Esophagus muscularis mucosa (tissue), 4 donors: Measurements from ENCODE around the gene TBP. TPM values are rescaled to one million over a fixed set of nuclear protein-coding genes. Genes with fewer than 3 reads are reported as not detected.

Source experiments
- DNase-seq: peaks from one replicate; pipeline ENCODE4 v3.0.0-alpha.2; 2017; ENCODE audit errors: extremely low spot score
- H3K27ac ChIP-seq, 4 donors: fragments of 200-600 bp; sonication (generic); replicated peaks in 1 of 4; 1 replicate in 3 of 4; 2 replicates in 1 of 4; pipeline ENCODE4 v1.5.1; 2016 to 2019; ENCODE audit warnings: mild to moderate bottlenecking in 1 of 4
- H3K27me3 ChIP-seq, 4 donors: fragments of 200-600 bp; sonication (generic); one replicate each; pipeline versions ENCODE4 v1.5.1 to v1.6.0; 2016 to 2019
- H3K36me3 ChIP-seq, 4 donors: fragments of 200-600 bp; sonication (generic); one replicate each; pipeline ENCODE4 v1.5.1; 2016 to 2019
- H3K4me1 ChIP-seq, 4 donors: fragments of 200-600 bp; sonication (generic); one replicate each; pipeline ENCODE4 v1.5.1; 2016 to 2019
- H3K4me3 ChIP-seq, 4 donors: fragments of 200-600 bp; sonication (generic); 1 replicate in 2 of 4; 2 replicates in 2 of 4; pipeline ENCODE4 v1.5.1; 2016 to 2019; ENCODE audit warnings: mild to moderate bottlenecking in 4 of 4, moderate library complexity in 1 of 4
- H3K9me3 ChIP-seq, 4 donors: fragments of 200-600 bp; sonication (generic); 1 replicate in 3 of 4; 2 replicates in 1 of 4; pipeline ENCODE4 v1.5.1; 2016 to 2019
- CTCF ChIP-seq, 3 experiments: fragments of 200-600 bp in 2 of 3; fragments of 450-650 bp in 1 of 3; sonication (generic) in 2 of 3; IDR thresholded peaks; one replicate each; pipeline ENCODE4 v1.5.1; 2017 to 2019; ENCODE audit warnings: antibody characterized with exemption in 3 of 3, mild to moderate bottlenecking in 2 of 3, moderate library complexity in 1 of 3
- EP300 ChIP-seq: sonication (generic); formaldehyde crosslinking; IDR thresholded peaks from one replicate; pipeline ENCODE4 v1.6.1; 2017; ENCODE audit warnings: antibody characterized with exemption
- POLR2A ChIP-seq: fragments of 450-650 bp; IDR thresholded peaks from one replicate; pipeline ENCODE4 v1.6.1; 2017; ENCODE audit warnings: antibody characterized with exemption, moderate library complexity, mild to moderate bottlenecking, low read depth
- POLR2AphosphoS5 ChIP-seq, 2 donors: sonication (generic); formaldehyde crosslinking; IDR thresholded peaks; one replicate each; pipeline ENCODE4 v1.6.1; 2017; ENCODE audit warnings: antibody characterized with exemption in 2 of 2
- WGBS: methylation state at CpG from one replicate; pipeline ENCODE4 v1.1.5; 2018; 5-methylcytosine and 5-hydroxymethylcytosine counted together
- intact Hi-C: fragments of 100-400 bp; cut with DNase I; formaldehyde crosslinking; loops from one replicate; pipeline ENCODE4 v1.15.1; 2023
- total RNA-seq, 4 donors: library from RNA; depleted of rRNA; stranded (reverse); fragments of >200 nt; gene quantifications; one replicate each; pipeline versions ENCODE4 v1.1.0 to v1.2.1, GENCODE V29; 2016

TBP gene
- total RNA-seq, 4 donors from 2014 or later: 13.1 to 17.8 (median 16.7) TPM

- WGBS: 0% methylated on average over 31 of the region's 41 CpGs
- intact Hi-C loops: loop anchor here (5.0 kb wide), 1 partner anchor 801 kb away; the partner anchor contains the start of genes DYNLT2 and ERMARD
- peaks cover 51 to 77% (median 62%) of the 10 kb centered on the region in 4 donors for H3K4me1 ChIP-seq
Observed at GRCh38 chr6:170552765-170553533, 1.2 kb upstream of the TBP start, which contains the start of gene PSMB1. Gene PSMB1, minus strand, starts transcription at chr6:170553307. Its CDS starts 65 bp downstream, at chr6:170553242.

GRCh38 chr6:170553534-170554012 lies 596 bp upstream of the TBP start:
- H3K27me3 ChIP-seq: no peaks in the 10 kb centered on the region
- H3K9me3 ChIP-seq: no peaks in the 10 kb centered on the region
- peak overlapping the region; percentile 86 to 93 (median 91) for H3K27ac ChIP-seq
- H3K4me1 ChIP-seq: peaks cover 48 to 75% (median 58%) of the 10 kb centered on the region in 4 donors
- peaks cover 2 to 34% (median 19%) of the 10 kb centered on the region in 4 donors for H3K36me3 ChIP-seq
- TF ChIP-seq POLR2AphosphoS5 (IDR thresholded peaks at IDR 0.05) (no peak), POLR2A (no peak), CTCF (IDR thresholded peaks at IDR 0.05) (no peak), EP300 (no peak)
- peak overlapping the region; percentile 82 to 92 (median 86) for H3K4me3 ChIP-seq
- under 1% methylated on average over 13 of the region's 13 CpGs for WGBS
- intact Hi-C loops: loop anchor here (2.0 to 5.0 kb wide), 2 partner anchors 31 to 801 kb away; partner anchors contain the start of genes DYNLT2, ERMARD and PDCD2
- DNase-seq: no peak

More at GRCh38 chr6:170552765-170553533, 1.2 kb upstream of the TBP start, which contains the start of gene PSMB1:
- no peaks in the 10 kb centered on the region for H3K27me3 ChIP-seq
- TF ChIP-seq POLR2AphosphoS5 (IDR thresholded peaks at IDR 0.05): peak; percentile 98 to 99
- no peak for TF ChIP-seq CTCF (IDR thresholded peaks at IDR 0.05)
- TF ChIP-seq EP300: no peak
- peak; percentile 98 for TF ChIP-seq POLR2A
- DNase-seq: peak; percentile 97
- H3K27ac ChIP-seq: peak within 1 kb of the TSS; percentile 86 to 93 (median 91)
- no peaks in the 10 kb centered on the region for H3K9me3 ChIP-seq
- peak within 1 kb of the TSS; percentile 82 to 92 (median 86) for H3K4me3 ChIP-seq
- H3K36me3 ChIP-seq: peaks cover 8 to 34% (median 20%) of the 10 kb centered on the region in 4 donors

- Histone ChIP-seq H3K4me1 (peaks cover 36 to 63% (median 47%) of the 10 kb centered on the region in 4 donors), H3K9me3 (no peaks in the 10 kb centered on the region), H3K27ac (peak overlapping the region; percentile 86 to 93 (median 91)), H3K4me3 (peak overlapping the region; percentile 82 to 92 (median 86)), H3K36me3 (peaks cover 0 to 32% (median 26%) of the 10 kb centered on the region in 4 donors), H3K27me3 (no peaks in the 10 kb centered on the region)
- DNase-seq: no peak
- TF ChIP-seq EP300 (no peak), CTCF (IDR thresholded peaks at IDR 0.05) (no peak), POLR2AphosphoS5 (IDR thresholded peaks at IDR 0.05) (no peak), POLR2A (no peak)
- WGBS: 1% methylated on average over 7 of the region's 7 CpGs
- intact Hi-C loops: loop anchor here (2.0 to 5.0 kb wide), 2 partner anchors 30 to 802 kb away; partner anchors contain the start of genes DYNLT2, ERMARD and PDCD2
Observed at GRCh38 chr6:170554796-170555137, 598 bp downstream of the TBP start.

- peaks cover 0 to 35% (median 29%) of the 10 kb centered on the region in 4 donors for H3K36me3 ChIP-seq
- H3K27ac ChIP-seq: peak overlapping the region in 2 of 4 donors; percentile 86 to 93
- no peaks in the 10 kb centered on the region for H3K9me3 ChIP-seq
- intact Hi-C loops: loop anchor here (2.0 kb wide), 1 partner anchor 29 kb away; the partner anchor contains the start of gene PDCD2
- DNase-seq: no peak
- peaks cover 31 to 57% (median 41%) of the 10 kb centered on the region in 4 donors for H3K4me1 ChIP-seq
- WGBS: 43% methylated on average over 3 of the region's 3 CpGs
- TF ChIP-seq POLR2A: no peak
- no peak for TF ChIP-seq EP300
- TF ChIP-seq POLR2AphosphoS5 (IDR thresholded peaks at IDR 0.05): no peak
- TF ChIP-seq CTCF (IDR thresholded peaks at IDR 0.05): no peak
- H3K4me3 ChIP-seq: peak overlapping the region; percentile 82 to 92 (median 86)
- no peaks in the 10 kb centered on the region for H3K27me3 ChIP-seq
Observed at GRCh38 chr6:170555305-170555704, 1.1 kb downstream of the TBP start.
